IMR-90 (cell line): ENCODE measurements around the gene FGFRL1. TPM values are rescaled to one million over a fixed set of nuclear protein-coding genes. Genes with fewer than 3 reads are reported as not detected.

Experiments
- ATAC-seq: fragments of 200-7000 bp; cut with Tn5 transposase; 2 replicates; pipeline ENCODE4 v1.9.1; 2020; ENCODE audit warnings: low read depth, mild to moderate bottlenecking, moderate library complexity
- BruUV-seq: library from RNA; stranded (reverse); fragments of 400-500 nt; replicated peaks from 2 replicates; lab custom pipeline; 2021; lab: Mats Ljungman, UMichigan
- CTCF ChIA-PET: fragments of 300-600 bp; formaldehyde crosslinking; extraction: SDS; loops from one replicate; lab custom pipeline; 2021; ENCODE audit warnings: antibody characterized with exemption; lab: Yijun Ruan, JAX
- POLR2A ChIA-PET: fragments of 300-600 bp; sonication (Branson Sonifier 250); formaldehyde crosslinking; loops from one replicate; lab custom pipeline; 2022; ENCODE audit warnings: antibody characterized with exemption; ENCODE audit not compliant: unreplicated experiment; lab: Charles Lee
- DNase-seq: peaks from one replicate; pipeline ENCODE4 v3.0.0; 2013
- H2AFZ ChIP-seq: replicated peaks from 2 replicates; pipeline ENCODE3; 2013; ENCODE audit warnings: low read length, mild to moderate bottlenecking; ENCODE audit not compliant: poor library complexity
- H2AK5ac ChIP-seq: 2 replicates; pipeline ENCODE4 v1.6.1; 2013; ENCODE audit warnings: low read depth, low read length, inconsistent platforms
- H2AK9ac ChIP-seq: replicated peaks from 2 replicates; pipeline ENCODE3; 2013; ENCODE audit warnings: mild to moderate bottlenecking, low read depth, low read length, moderate library complexity; ENCODE audit not compliant: poor library complexity
- H2BK120ac ChIP-seq: 2 replicates; pipeline ENCODE4 v1.6.1; 2013; ENCODE audit warnings: low read depth, low read length, inconsistent platforms
- H2BK15ac ChIP-seq: 3 replicates; pipeline ENCODE4 v1.6.1; 2013; ENCODE audit warnings: low read depth, low read length, inconsistent platforms
- H2BK20ac ChIP-seq: 2 replicates; pipeline ENCODE4 v1.6.1; 2013; ENCODE audit warnings: low read depth, mild to moderate bottlenecking, inconsistent platforms, low read length, moderate library complexity
- H2BK5ac ChIP-seq: 2 replicates; pipeline ENCODE4 v1.6.1; 2013; ENCODE audit warnings: mild to moderate bottlenecking, low read depth, low read length, inconsistent platforms; ENCODE audit not compliant: poor library complexity, severe bottlenecking
- H3K14ac ChIP-seq: replicated peaks from 2 replicates; pipeline ENCODE4 v1.6.1; 2013; ENCODE audit warnings: low read depth, low read length, inconsistent platforms
- H3K18ac ChIP-seq: 2 replicates; pipeline ENCODE4 v1.6.1; 2013; ENCODE audit warnings: low read depth, low read length, control low read depth
- H3K23ac ChIP-seq: 2 replicates; pipeline ENCODE4 v1.6.1; 2013; ENCODE audit warnings: low read depth, low read length, inconsistent platforms
- H3K27ac ChIP-seq: 2 replicates; pipeline ENCODE4 v1.5.1; 2013; ENCODE audit warnings: mild to moderate bottlenecking, control low read depth, low read length; ENCODE audit not compliant: insufficient read depth
- H3K27me3 ChIP-seq: 2 replicates; pipeline ENCODE4 v1.6.1; 2013; ENCODE audit warnings: low read length; ENCODE audit not compliant: control insufficient read depth, insufficient read depth
- H3K36me3 ChIP-seq: 2 replicates; pipeline ENCODE4 v1.6.1; 2013; ENCODE audit warnings: low read length, mixed read lengths; ENCODE audit not compliant: control insufficient read depth, insufficient read depth
- H3K4ac ChIP-seq: 2 replicates; pipeline ENCODE4 v1.6.1; 2013; ENCODE audit warnings: low read depth, low read length, inconsistent platforms
- H3K4me1 ChIP-seq: 2 replicates; pipeline ENCODE4 v1.6.1; 2013; ENCODE audit warnings: low read length, mixed read lengths; ENCODE audit not compliant: control insufficient read depth, insufficient read depth
- H3K4me2 ChIP-seq: 2 replicates; pipeline ENCODE4 v1.6.1; 2013; ENCODE audit warnings: low read depth, mild to moderate bottlenecking, control low read depth, low read length, moderate library complexity
- H3K4me3 ChIP-seq: 2 replicates; pipeline ENCODE4 v1.5.1; 2013; ENCODE audit warnings: low read depth, mild to moderate bottlenecking, control low read depth, low read length, moderate library complexity; ENCODE audit not compliant: insufficient read depth
- H3K56ac ChIP-seq: 2 replicates; pipeline ENCODE4 v1.6.1; 2013; ENCODE audit warnings: low read length, inconsistent platforms; ENCODE audit not compliant: insufficient read depth; ENCODE audit errors: extremely low read depth
- H3K79me1 ChIP-seq, 2 experiments: 2 replicates each; pipeline ENCODE4 v1.6.1; 2013; ENCODE audit warnings: low read length in 2 of 2, inconsistent platforms in 1 of 2, low read depth in 1 of 2
- H3K9ac ChIP-seq: 2 replicates; pipeline ENCODE4 v1.6.1; 2013; ENCODE audit warnings: low read depth, low read length, control low read depth
- H3K9me1 ChIP-seq: 2 replicates; pipeline ENCODE4 v1.6.1; 2013; ENCODE audit warnings: low read length, inconsistent platforms; ENCODE audit not compliant: insufficient read depth
- H3K9me3 ChIP-seq: 2 replicates; pipeline ENCODE4 v1.6.1; 2013; ENCODE audit warnings: low read length; ENCODE audit not compliant: control insufficient read depth, insufficient read depth
- H4K20me1 ChIP-seq: 2 replicates; pipeline ENCODE4 v1.6.1; 2013; ENCODE audit warnings: low read length, inconsistent platforms; ENCODE audit not compliant: insufficient read depth
- H4K5ac ChIP-seq: 2 replicates; pipeline ENCODE4 v1.6.1; 2013; ENCODE audit warnings: mild to moderate bottlenecking, low read depth, low read length, control low read depth
- H4K8ac ChIP-seq, 2 experiments: 2 replicates each; pipeline ENCODE4 v1.6.1; 2013; ENCODE audit warnings: low read depth in 2 of 2, low read length in 2 of 2, control low read depth in 1 of 2, inconsistent platforms in 1 of 2
- H4K91ac ChIP-seq: 2 replicates; pipeline ENCODE4 v1.6.1; 2013; ENCODE audit warnings: low read depth, low read length, inconsistent platforms; ENCODE audit not compliant: insufficient read depth
- ELK1 ChIP-seq: fragments of 150-350 bp; IDR thresholded peaks from 2 replicates; pipeline ENCODE4 v1.6.1; 2016; ENCODE audit warnings: low read depth, mild to moderate bottlenecking, low read length, moderate library complexity, borderline replicate concordance
- MAFK ChIP-seq: IDR thresholded peaks from 2 replicates; pipeline ENCODE4 v1.6.1; 2012; ENCODE audit warnings: low read depth, low read length, improper control_type of control experiment
- SMC3 ChIP-seq: fragments of 150-350 bp; IDR thresholded peaks from 2 replicates; pipeline ENCODE4 v1.6.1; 2016; ENCODE audit warnings: low read depth, mild to moderate bottlenecking, antibody characterized with exemption, low read length, moderate library complexity
- WGBS, 2 experiments: methylation state at CpG; one replicate each; pipeline versions ENCODE4 v1.1.5 to v1.1.7; 2013; ENCODE audit warnings: missing lambda C conversion rate in 2 of 2; ENCODE audit not compliant: insufficient read length in 1 of 2; ENCODE audit errors: extremely low coverage in 2 of 2; 5-methylcytosine and 5-hydroxymethylcytosine counted together
- dilution Hi-C: fragments of 300-500 bp; cut with HindIII; formaldehyde crosslinking; loops from one replicate; pipeline ENCODE4 v1.14.3; 2018; ENCODE audit warnings: low sequenced_read_pairs; ENCODE audit not compliant: unreplicated experiment
- in situ Hi-C: fragments of 300-500 bp; cut with MboI; formaldehyde crosslinking; loops from 3 replicates; pipeline ENCODE4 v1.14.3; 2019; ENCODE audit warnings: low sequenced_read_pairs, inconsistent platforms, mixed read lengths
- intact Hi-C: fragments of 100-400 bp; cut with micrococcal nuclease; formaldehyde crosslinking; loops from 2 replicates; pipeline ENCODE4 v1.10.0; 2022
- polyA plus RNA-seq, 3 experiments: library from polyadenylated mRNA; depleted of rRNA; stranded (reverse); fragments of >200 nt; gene quantifications; 2 replicates each; pipeline ENCODE4 v1.2.3, GENCODE V29; 2012; ENCODE audit warnings: low replicate concordance in 1 of 3
- total RNA-seq: library from RNA; depleted of rRNA; stranded (reverse); fragments of >200 nt; gene quantifications from 2 replicates; pipeline ENCODE4 v1.2.3, GENCODE V29; 2012

The FGFRL1 gene
- total and polyA plus RNA-seq, 2 of the 4 experiments (the other 2 are of a cell fraction): 49.3 to 78.8 TPM

- no peak for ATAC-seq
Measured at GRCh38 chr4:1065732-1066131, 54.3 kb downstream of the FGFRL1 start.

More at GRCh38 chr4:1065732-1066131, 54.3 kb downstream of the FGFRL1 start:
- Histone ChIP-seq H3K4me1 (no peaks in the 10 kb centered on the region), H3K9me3 (no peaks in the 10 kb centered on the region), H3K56ac (no peak overlapping the region), H2BK15ac (no peak overlapping the region), H2AK9ac (no peak overlapping the region), H4K5ac (no peak overlapping the region), H4K20me1 (no peaks in the 10 kb centered on the region), H3K18ac (no peak overlapping the region), H3K9me1 (no peaks in the 10 kb centered on the region), H3K9ac (no peak overlapping the region), H3K79me1 (no peaks in the 10 kb centered on the region), H2BK120ac (no peak overlapping the region), H3K27me3 (peaks cover 41% of the 10 kb centered on the region), H3K4me3 (no peak overlapping the region), H3K23ac (no peak overlapping the region), H4K8ac (no peak overlapping the region), H3K36me3 (no peaks in the 10 kb centered on the region), H3K14ac (no peak overlapping the region), H2BK20ac (no peak overlapping the region), H3K4ac (no peak overlapping the region), H4K91ac (no peak overlapping the region), H2AFZ (no peak overlapping the region), H2AK5ac (no peak overlapping the region), H2BK5ac (no peak overlapping the region), H3K4me2 (no peak overlapping the region), H3K27ac (no peak overlapping the region)
- ChIA-PET POLR2A (no interaction called here), CTCF (no interaction called here)
- no TSS peak for BruUV-seq
- dilution Hi-C loops (no loop called here), intact Hi-C loops (no loop called here), in situ Hi-C loops (no loop called here)
- no peak for DNase-seq
- WGBS, 2 experiments: no CpG with 5 or more reads among the region's 4 CpGs
- TF ChIP-seq MAFK (no peak), ELK1 (no peak), SMC3 (no peak)
